Small intestine (tissue), 7 donors: ENCODE measurements around the gene CTU1. TPM values are rescaled to one million over a fixed set of nuclear protein-coding genes. Genes with fewer than 3 reads are reported as not detected.

Experiments used
- DNase-seq, 2 donors: peaks; one replicate each; pipeline versions ENCODE4 v3.0.0 to v3.0.0-alpha.2; 2013
- FAIRE-seq: peaks from 2 replicates; lab custom pipeline; 2012; peaks lifted over from hg19 to GRCh38; lab: Jason Lieb, UNC
- H3K27ac ChIP-seq, 3 donors: one replicate each; pipeline ENCODE4 v1.5.1; 2013; ENCODE audit warnings: low read length in 2 of 3, mild to moderate bottlenecking in 2 of 3, control low read depth in 1 of 3, inconsistent platforms in 1 of 3, low read depth in 1 of 3, moderate library complexity in 1 of 3
- H3K27me3 ChIP-seq, 3 donors: one replicate each; pipeline ENCODE4 v1.6.1; 2013; ENCODE audit warnings: low read length in 3 of 3, inconsistent platforms in 1 of 3; ENCODE audit not compliant: control insufficient read depth in 3 of 3, insufficient read depth in 3 of 3
- H3K36me3 ChIP-seq, 3 donors: one replicate each; pipeline ENCODE4 v1.6.1; 2013; ENCODE audit warnings: low read length in 3 of 3, inconsistent platforms in 1 of 3, low read depth in 1 of 3, mild to moderate bottlenecking in 1 of 3, moderate library complexity in 1 of 3; ENCODE audit not compliant: control insufficient read depth in 3 of 3, insufficient read depth in 2 of 3
- H3K4me1 ChIP-seq, 3 donors: one replicate each; pipeline ENCODE4 v1.6.1; 2013; ENCODE audit warnings: low read length in 2 of 3, inconsistent platforms in 1 of 3, low read depth in 1 of 3, mild to moderate bottlenecking in 1 of 3, moderate library complexity in 1 of 3; ENCODE audit not compliant: control insufficient read depth in 3 of 3, insufficient read depth in 2 of 3
- H3K4me3 ChIP-seq, 3 donors: one replicate each; pipeline ENCODE4 v1.5.1; 2013; ENCODE audit warnings: low read length in 3 of 3, control low read depth in 1 of 3, inconsistent platforms in 1 of 3, low read depth in 1 of 3, mild to moderate bottlenecking in 1 of 3, moderate library complexity in 1 of 3
- H3K9me3 ChIP-seq, 2 donors: one replicate each; pipeline ENCODE4 v1.6.1; 2013; ENCODE audit warnings: low read depth in 1 of 2, low read length in 1 of 2; ENCODE audit not compliant: control insufficient read depth in 2 of 2, insufficient read depth in 1 of 2
- WGBS, 3 donors: extraction: QIAGEN DNeasy Blood & Tissue Kit; methylation state at CpG; one replicate each; pipeline ENCODE4 v1.1.7; 2013; 5-methylcytosine and 5-hydroxymethylcytosine counted together
- polyA plus RNA-seq, 4 donors: library from polyadenylated mRNA; stranded (reverse) in 3 of 4; unstranded in 1 of 4; fragments of 200-250 nt in 3 of 4; fragments of 120-200 nt in 1 of 4; gene quantifications; one replicate each; pipeline versions ENCODE4 v1.2.1 to v1.2.3, GENCODE V29; 2013
- donor health status: healthy with polysubstance abuse.
- donor health status: control.
- donor health status: control.
- donor health status: Bipolar disorder and iron deficiency.
- donor health status: healthy.

The CTU1 gene
- polyA plus RNA-seq, 4 donors: 1.3 to 4.0 (median 2.3) TPM

DNA sequence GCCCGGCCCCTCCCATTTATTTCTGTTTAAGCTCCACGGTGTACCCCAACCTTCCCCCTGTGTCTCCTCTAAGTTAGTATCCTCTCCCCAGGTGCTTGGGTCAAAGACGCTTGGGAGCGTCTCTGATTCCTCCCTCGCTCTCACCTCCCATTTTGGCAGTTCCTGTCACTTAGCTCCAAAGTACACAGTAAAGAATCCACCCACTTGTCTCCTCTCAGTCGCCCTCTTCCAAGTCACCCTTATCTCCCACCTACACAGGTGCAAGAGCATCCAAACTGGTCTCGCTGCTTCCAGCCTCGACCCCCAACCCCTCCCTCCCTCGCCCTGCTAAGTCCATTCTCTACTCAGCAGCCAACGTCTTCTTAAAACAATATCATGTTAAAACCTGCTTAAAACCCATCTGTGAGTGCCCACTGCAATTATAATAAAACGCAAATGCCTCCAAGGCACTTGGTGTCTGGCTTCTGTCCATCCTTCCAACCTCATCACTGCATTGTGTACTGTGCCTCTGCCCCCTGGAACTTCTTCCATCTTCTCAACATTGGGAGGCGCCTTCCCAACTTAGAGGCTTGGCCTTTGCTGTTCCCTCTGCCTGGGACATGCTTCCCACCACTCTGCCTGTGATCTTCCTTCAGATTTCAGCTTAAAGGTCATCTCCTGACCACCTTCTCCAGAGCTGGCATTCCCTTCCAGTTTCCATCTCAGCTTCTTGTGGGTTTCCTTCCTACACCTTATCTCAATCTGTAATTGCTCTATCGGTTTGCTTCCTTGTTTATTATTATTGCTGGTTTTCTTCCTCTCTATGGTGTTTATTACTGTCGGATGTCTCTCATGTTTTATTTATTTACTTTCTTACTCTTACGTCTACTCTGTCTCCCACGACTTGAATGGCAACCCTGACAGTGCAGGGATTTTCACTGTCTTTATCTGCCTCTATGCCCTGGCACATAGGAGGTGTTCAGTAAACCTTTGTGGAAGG lies 16.0 kb downstream of the CTU1 start:
- Histone ChIP-seq H3K9me3 (no peaks in the 10 kb centered on the region), H3K27ac (no peak overlapping the region), H3K4me1 (no peaks in the 10 kb centered on the region), H3K27me3 (no peaks in the 10 kb centered on the region), H3K36me3 (peaks cover 0 to under 1% (median 0%) of the 10 kb centered on the region in 3 donors), H3K4me3 (no peak overlapping the region)
- FAIRE-seq (no peak), DNase-seq (no peak)
- WGBS, 3 donors: 24 to 54% (median 39%) methylated on average over 16 of the region's 16 CpGs

DNA sequence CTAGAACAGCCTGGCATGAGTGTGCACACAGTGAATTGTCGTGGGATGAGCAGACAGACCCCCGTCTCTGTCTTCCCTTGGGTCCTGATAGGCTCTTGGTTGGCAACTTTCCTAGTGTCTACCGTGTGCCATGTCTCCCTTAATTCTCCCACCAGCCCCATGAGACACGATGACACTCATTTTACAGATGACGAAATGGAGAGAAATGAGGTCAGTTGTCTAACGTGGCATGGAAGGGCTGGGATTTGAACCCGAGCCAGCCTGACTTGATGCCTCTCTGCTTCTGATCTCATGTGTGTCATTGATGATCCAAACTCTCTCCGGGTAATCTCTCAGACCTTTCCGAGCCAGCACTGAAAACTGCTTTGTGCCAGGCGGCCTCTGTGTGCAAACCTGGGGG lies 17.1 kb downstream of the CTU1 start:
- no peak overlapping the region for H3K4me3 ChIP-seq
- H3K27ac ChIP-seq: no peak overlapping the region
- H3K9me3 ChIP-seq: no peaks in the 10 kb centered on the region
- no peaks in the 10 kb centered on the region for H3K27me3 ChIP-seq
- FAIRE-seq (no peak), DNase-seq (no peak)
- 84 to 86% (median 85%) methylated on average over 10 of the region's 10 CpGs for WGBS, 3 donors
- no peaks in the 10 kb centered on the region for H3K4me1 ChIP-seq
- H3K36me3 ChIP-seq: no peaks in the 10 kb centered on the region

DNA sequence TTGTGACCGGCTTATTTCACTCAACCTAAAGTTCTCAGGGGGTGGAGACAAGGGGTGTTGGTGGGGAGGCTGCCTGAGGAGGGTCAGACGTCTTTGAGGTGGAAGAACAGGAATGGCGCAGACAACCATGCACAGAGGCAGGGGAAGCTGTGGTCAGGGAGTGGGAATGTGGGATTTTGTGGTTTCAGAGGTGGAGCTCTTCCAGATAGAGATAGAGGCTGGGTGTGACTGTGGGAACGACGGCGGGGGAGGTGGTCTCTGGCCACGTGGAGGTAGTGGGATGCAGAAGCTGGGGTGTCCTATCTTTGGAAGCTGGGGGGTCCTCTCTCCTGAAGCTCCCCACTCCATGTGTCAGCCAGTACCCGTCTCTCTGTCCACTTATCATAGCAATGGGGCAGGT lies 17.7 kb downstream of the CTU1 start:
- H3K4me3 ChIP-seq: no peak overlapping the region
- no peaks in the 10 kb centered on the region for H3K27me3 ChIP-seq
- WGBS, 3 donors: 61 to 67% (median 64%) methylated on average over 8 of the region's 8 CpGs
- no peaks in the 10 kb centered on the region for H3K36me3 ChIP-seq
- H3K27ac ChIP-seq: no peak overlapping the region
- FAIRE-seq (no peak), DNase-seq (no peak)
- no peaks in the 10 kb centered on the region for H3K9me3 ChIP-seq
- H3K4me1 ChIP-seq: no peaks in the 10 kb centered on the region

DNA sequence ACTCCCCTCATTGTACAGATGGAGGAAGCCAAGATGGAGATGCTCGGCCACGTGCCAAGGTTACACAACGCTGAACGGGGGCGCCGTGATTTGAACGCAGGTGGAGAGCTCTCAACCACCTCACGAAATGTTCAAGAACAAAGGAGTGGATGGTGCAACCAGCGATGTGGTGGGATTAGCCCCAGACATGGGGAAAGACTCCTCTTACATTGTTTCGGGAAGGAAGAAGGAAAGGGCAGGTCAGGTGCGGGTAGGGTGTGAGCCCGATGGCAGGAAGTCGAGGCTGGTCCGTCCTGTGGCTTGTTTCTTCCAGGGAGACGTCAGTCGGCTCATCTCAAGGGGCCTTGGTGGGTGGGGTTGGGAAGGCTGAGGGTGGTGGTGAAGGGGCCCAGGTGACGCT lies 18.4 kb downstream of the CTU1 start:
- FAIRE-seq (no peak), DNase-seq (no peak)
- no peaks in the 10 kb centered on the region for H3K27me3 ChIP-seq
- 86 to 95% (median 88%) methylated on average over 17 of the region's 17 CpGs for WGBS, 3 donors
- H3K4me1 ChIP-seq: no peaks in the 10 kb centered on the region
- H3K36me3 ChIP-seq: no peaks in the 10 kb centered on the region
- H3K27ac ChIP-seq: no peak overlapping the region
- H3K4me3 ChIP-seq: no peak overlapping the region
- H3K9me3 ChIP-seq: no peaks in the 10 kb centered on the region

DNA sequence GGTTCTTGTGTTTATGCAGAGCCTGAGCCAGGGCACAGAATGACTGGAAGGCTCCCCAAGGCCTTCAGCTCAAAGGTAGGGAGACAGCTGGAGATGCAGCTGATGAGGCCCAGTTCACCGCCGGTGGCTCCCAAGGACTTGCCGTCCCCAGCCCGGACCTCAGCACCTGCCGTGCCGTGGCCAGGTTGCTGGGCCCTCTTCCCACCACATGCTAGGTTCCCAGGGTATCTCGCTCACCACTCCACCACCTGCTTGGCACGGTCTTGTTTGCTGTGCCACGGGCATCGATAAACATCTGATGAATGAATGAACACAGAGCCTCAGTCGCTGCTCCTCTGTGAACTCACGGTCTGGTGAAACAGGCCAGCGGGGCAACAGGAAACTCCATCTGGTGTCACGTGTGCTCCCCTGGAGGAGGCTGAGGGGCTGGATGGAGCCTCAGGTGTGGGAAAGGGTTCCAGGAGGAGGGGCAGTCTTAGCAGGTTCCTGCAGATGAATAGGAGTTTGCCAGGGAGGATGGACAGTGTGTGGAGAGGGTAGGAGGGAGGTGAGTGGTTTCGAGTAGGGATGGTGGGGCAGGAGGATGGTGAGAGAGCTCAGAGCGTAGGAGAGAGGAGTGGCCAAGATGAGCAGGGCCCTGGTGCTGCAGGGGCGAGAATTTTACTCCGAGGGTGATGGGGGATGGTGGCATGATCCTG lies 21.9 kb downstream of the CTU1 start:
- H3K4me3 ChIP-seq: no peak overlapping the region
- H3K9me3 ChIP-seq: no peaks in the 10 kb centered on the region
- WGBS, 3 donors: 83% methylated on average over 17 to 18 of the region's 18 CpGs
- FAIRE-seq (no peak), DNase-seq (no peak)
- H3K27ac ChIP-seq: no peak overlapping the region
- no peaks in the 10 kb centered on the region for H3K4me1 ChIP-seq
- no peaks in the 10 kb centered on the region for H3K27me3 ChIP-seq
- no peaks in the 10 kb centered on the region for H3K36me3 ChIP-seq

DNA sequence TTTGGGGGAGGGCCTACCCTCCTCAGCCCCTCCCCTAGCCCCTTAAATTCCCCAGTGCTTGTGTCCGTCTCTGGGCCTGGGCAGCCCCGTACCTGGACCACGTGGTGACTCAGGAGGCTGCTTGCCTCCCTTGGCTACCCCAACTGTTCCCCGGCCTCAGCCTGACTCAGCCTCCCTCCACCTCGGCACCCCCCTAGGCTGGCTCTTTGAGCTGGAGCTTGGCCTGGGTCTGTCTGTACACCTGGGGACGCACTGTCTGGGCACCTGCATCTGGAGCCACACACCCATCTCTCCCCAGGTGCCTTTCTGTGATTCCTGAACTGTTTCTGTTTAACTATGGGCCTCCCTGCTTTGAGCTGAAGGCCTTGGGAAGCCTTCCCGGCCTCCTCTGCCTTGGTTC lies 23.7 kb downstream of the CTU1 start:
- no peak for FAIRE-seq

DNA sequence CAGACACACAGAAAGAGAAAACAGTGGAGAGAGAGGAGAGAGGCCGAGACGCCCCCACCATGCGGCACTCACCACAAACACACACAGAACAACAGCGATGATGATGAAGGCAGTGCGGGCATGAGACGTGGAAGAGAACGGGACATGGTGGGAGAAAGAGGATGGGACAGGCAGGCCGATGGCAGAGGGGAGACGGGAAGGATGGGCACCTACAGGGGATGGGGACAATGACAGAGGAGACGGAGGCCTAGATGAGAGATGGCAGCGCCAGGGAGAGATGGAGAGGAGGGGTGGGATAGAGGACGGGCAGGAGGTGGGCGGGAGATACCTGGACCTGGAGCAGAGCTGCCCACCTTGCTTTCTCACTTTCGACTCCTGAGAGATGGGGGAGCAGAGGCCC lies 24.4 kb downstream of the CTU1 start:
- Histone ChIP-seq H3K4me1 (no peaks in the 10 kb centered on the region), H3K4me3 (no peak overlapping the region), H3K27me3 (no peaks in the 10 kb centered on the region), H3K27ac (no peak overlapping the region), H3K9me3 (no peaks in the 10 kb centered on the region), H3K36me3 (no peaks in the 10 kb centered on the region)
- FAIRE-seq (no peak), DNase-seq (no peak)
- WGBS, 3 donors: 77 to 81% (median 79%) methylated on average over 13 to 14 of the region's 14 CpGs

More for the DNA sequence above, 23.7 kb downstream of the CTU1 start:
- no peak overlapping the region for H3K27ac ChIP-seq
- H3K4me1 ChIP-seq: no peaks in the 10 kb centered on the region
- no peaks in the 10 kb centered on the region for H3K27me3 ChIP-seq
- no peaks in the 10 kb centered on the region for H3K9me3 ChIP-seq
- no peaks in the 10 kb centered on the region for H3K36me3 ChIP-seq
- WGBS, 3 donors: 61 to 80% (median 65%) methylated on average over 7 of the region's 7 CpGs
- no peak for DNase-seq
- no peak overlapping the region for H3K4me3 ChIP-seq

DNA sequence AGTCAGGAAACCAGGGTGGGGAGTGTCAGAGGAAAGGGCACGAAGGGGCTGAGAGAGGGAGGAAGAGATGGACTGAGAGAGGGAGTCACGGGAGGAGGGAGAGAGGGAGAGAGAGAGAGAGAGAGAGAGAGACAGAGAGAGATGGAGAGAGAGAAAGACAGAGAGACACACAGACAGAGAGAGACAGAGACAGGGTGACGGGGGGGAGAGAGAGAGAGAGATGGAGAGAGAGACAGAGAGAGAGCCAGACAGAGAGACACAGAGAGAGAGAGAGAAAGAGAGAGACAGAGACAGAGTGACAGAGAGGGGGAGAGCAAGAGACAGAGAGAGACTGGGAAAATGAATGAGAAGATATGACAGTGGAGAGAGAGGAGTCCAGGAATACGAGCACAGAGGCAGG lies 25.0 kb downstream of the CTU1 start:
- 23 to 42% (median 37%) methylated on average over 4 of the region's 4 CpGs for WGBS, 3 donors
- DNase-seq (no peak), FAIRE-seq (no peak)
- Histone ChIP-seq H3K27ac (no peak overlapping the region), H3K36me3 (no peaks in the 10 kb centered on the region), H3K4me3 (no peak overlapping the region), H3K27me3 (no peaks in the 10 kb centered on the region), H3K4me1 (no peaks in the 10 kb centered on the region), H3K9me3 (no peaks in the 10 kb centered on the region)
